Stimulated activated CD8-positive, alpha-beta memory T cell treated with anti-CD3 and anti-CD28 coated beads, Interleukin-4, amount 100 ng/mL, for 48 hours (primary cell): ENCODE data around the gene RAPGEF2.
"Not testable (repeated sequence)": the region's sequence is repeated elsewhere in the genome, so short reads cannot be mapped to it uniquely, and the experiment has no call there.

Experiments
- DNase-seq: peaks from one replicate; pipeline ENCODE4 v3.0.0-alpha.2; 2020

Gene RAPGEF2

GRCh38 chr4:159341522-159341921, 238.6 kb downstream of the RAPGEF2 start:
- DNase-seq = no peak

GRCh38 chr4:159342374-159342773, 239.5 kb downstream of the RAPGEF2 start:
- DNase-seq = no peak

- DNase-seq = no peak
Observed at GRCh38 chr4:159343116-159343515, 240.2 kb downstream of the RAPGEF2 start.

- DNase-seq = no peak
Observed at GRCh38 chr4:159344877-159345276, 242.0 kb downstream of the RAPGEF2 start.

GRCh38 chr4:159346681-159347080, 243.8 kb downstream of the RAPGEF2 start:
- no peak for DNase-seq

- DNase-seq = no peak
Observed at GRCh38 chr4:159347813-159348212, 244.9 kb downstream of the RAPGEF2 start.

GRCh38 chr4:159349332-159349731, 246.5 kb downstream of the RAPGEF2 start:
- no peak for DNase-seq

- DNase-seq = no peak
Observed at GRCh38 chr4:159352609-159353008, 249.7 kb downstream of the RAPGEF2 start.

GRCh38 chr4:159353422-159354116, 250.7 kb downstream of the RAPGEF2 start:
- no peak for DNase-seq

- no peak for DNase-seq
Observed at GRCh38 chr4:159355466-159355865, 252.6 kb downstream of the RAPGEF2 start.

- DNase-seq = no peak
Observed at GRCh38 chr4:159357350-159357749, 254.5 kb downstream of the RAPGEF2 start.

- no peak for DNase-seq
Observed at GRCh38 chr4:159358226-159358625, 255.3 kb downstream of the RAPGEF2 start.

GRCh38 chr4:159360549-159360948, 257.7 kb downstream of the RAPGEF2 start:
- no peak for DNase-seq

- DNase-seq = no peak
Observed at GRCh38 chr4:159363361-159363760, 260.5 kb downstream of the RAPGEF2 start.

- DNase-seq = no peak
Observed at GRCh38 chr4:159366966-159367780, 264.3 kb downstream of the RAPGEF2 start.

GRCh38 chr4:159367781-159368080, 264.9 kb downstream of the RAPGEF2 start:
- DNase-seq = no peak

- DNase-seq = no peak
Observed at GRCh38 chr4:159368320-159368719, 265.4 kb downstream of the RAPGEF2 start.

- DNase-seq = no peak
Observed at GRCh38 chr4:159369256-159369655, 266.4 kb downstream of the RAPGEF2 start.

GRCh38 chr4:159370286-159370685, 267.4 kb downstream of the RAPGEF2 start:
- no peak for DNase-seq

- DNase-seq = no peak
Observed at GRCh38 chr4:159374749-159375530, 272.1 kb downstream of the RAPGEF2 start.

- DNase-seq = no peak
Observed at GRCh38 chr4:159376289-159376688, 273.4 kb downstream of the RAPGEF2 start.

- no peak for DNase-seq
Observed at GRCh38 chr4:159378056-159378616, 275.3 kb downstream of the RAPGEF2 start.

- not testable (repeated sequence) for DNase-seq
Observed at GRCh38 chr4:159379064-159379463, 276.2 kb downstream of the RAPGEF2 start.
